Kidney (tissue), 14 donors: ENCODE measurements around the gene NFKBIA. TPM values are rescaled to one million over a fixed set of nuclear protein-coding genes. Genes with fewer than 3 reads are reported as not detected.

Experiments
- DNase-seq, 5 donors: peaks; one replicate each; pipeline ENCODE4 v3.0.0-alpha.2; 2013 to 2020
- FAIRE-seq: peaks from 2 replicates; lab custom pipeline; 2012; peaks lifted over from hg19 to GRCh38; lab: Jason Lieb, UNC
- H3K27ac ChIP-seq, 2 donors: one replicate each; pipeline ENCODE4 v1.7.0; 2013; ENCODE audit warnings: low read depth in 2 of 2, low read length in 2 of 2, inconsistent platforms in 1 of 2
- H3K27me3 ChIP-seq: one replicate; pipeline ENCODE4 v1.7.1; 2013; ENCODE audit warnings: low read length, inconsistent platforms; ENCODE audit not compliant: control insufficient read depth, insufficient read depth
- H3K36me3 ChIP-seq, 3 donors: one replicate each; pipeline versions ENCODE4 v1.7.0 to v1.7.1; 2013; ENCODE audit warnings: low read length in 3 of 3, control low read depth in 1 of 3, inconsistent platforms in 1 of 3; ENCODE audit not compliant: insufficient read depth in 3 of 3, control insufficient read depth in 2 of 3
- H3K4me1 ChIP-seq, 3 donors: one replicate each; pipeline versions ENCODE4 v1.7.0 to v1.7.1; 2013; ENCODE audit warnings: low read length in 3 of 3, inconsistent platforms in 1 of 3, low read depth in 1 of 3; ENCODE audit not compliant: control insufficient read depth in 2 of 3, insufficient read depth in 2 of 3
- H3K4me3 ChIP-seq, 3 donors: one replicate each; pipeline versions ENCODE4 v1.7.0 to v1.8.1; 2013; ENCODE audit warnings: low read length in 3 of 3, control low read depth in 1 of 3, inconsistent platforms in 1 of 3
- H3K9ac ChIP-seq, 3 donors: one replicate each; pipeline versions ENCODE4 v1.7.0 to v1.7.1; 2013; ENCODE audit warnings: low read length in 3 of 3, control low read depth in 1 of 3, inconsistent platforms in 1 of 3
- H3K9me3 ChIP-seq, 3 donors: one replicate each; pipeline versions ENCODE4 v1.7.0 to v1.7.1; 2013; ENCODE audit warnings: low read length in 3 of 3, control low read depth in 1 of 3, inconsistent platforms in 1 of 3; ENCODE audit not compliant: control insufficient read depth in 2 of 3, insufficient read depth in 1 of 3
- intact Hi-C: fragments of 100-400 bp; cut with DNase I; formaldehyde crosslinking; loops from one replicate; pipeline ENCODE4 v1.11.1; 2022
- polyA plus RNA-seq: library from polyadenylated mRNA; stranded (reverse); fragments of 350-450 nt; fragmentation: Illumina TruSeq; extraction: RNeasy Lipid Tissue Mini Kit (QIAGEN cat#74804); gene quantifications from one replicate; pipeline ENCODE4 v1.2.3, GENCODE V29; 2014; ENCODE audit warnings: low read depth, low replicate concordance; ENCODE audit not compliant: insufficient read depth
- total RNA-seq: library from RNA; stranded (reverse); fragmentation: NEBNext Ultra II Directional; extraction: Animal tissue kit (Norgen Biotek cat#: 25700); gene quantifications from one replicate; pipeline ENCODE4 v1.2.1, GENCODE V29; 2021
- TF ChIP-seq, protein P1 (sequence below): IDR thresholded peaks from 3 replicates; pipeline ENCODE4 v1.5.1; 2012; ENCODE audit warnings: mild to moderate bottlenecking, moderate library complexity, borderline replicate concordance; ENCODE audit not compliant: insufficient read depth; ENCODE audit errors: extremely low read depth
- donor health status: control.
- donor health status: control.
- donor health status: control.
- donor health status: control.
- donor health status: control.
- donor health status: DM: yes; HTN: yes; CAD: no.
- donor health status: Normal renal cell carcinoma (clear cell type).

The NFKBIA gene
- total and polyA plus RNA-seq, 2 donors from 2014 or later, result 131 to 171 TPM

DNA sequence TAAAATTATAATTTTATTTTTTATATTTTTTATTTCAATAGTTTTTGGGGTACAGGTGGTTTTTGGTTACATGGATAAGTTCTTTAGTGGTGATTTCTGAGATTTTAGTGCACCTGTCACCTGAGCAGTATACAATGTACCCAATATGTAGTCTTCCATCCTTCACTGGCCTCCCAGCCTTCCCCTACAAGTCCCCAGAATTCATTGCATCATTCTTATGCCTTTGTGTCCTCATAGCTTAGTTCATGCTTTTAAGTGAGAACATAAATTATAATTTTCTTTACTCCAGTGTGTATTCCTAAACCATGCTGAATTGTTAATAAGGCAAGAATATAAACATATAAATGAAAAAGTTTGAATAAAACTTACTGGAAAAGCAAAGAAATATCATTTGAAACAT, 19.1 kb upstream of the NFKBIA start:
- Histone ChIP-seq H3K36me3 (no peaks in the 10 kb centered on the region), H3K27me3 (no peaks in the 10 kb centered on the region), H3K9ac (no peak overlapping the region), H3K9me3 (peaks cover 0 to 5% (median 0%) of the 10 kb centered on the region in 3 donors), H3K4me1 (no peaks in the 10 kb centered on the region), H3K27ac (no peak overlapping the region), H3K4me3 (no peak overlapping the region)
- no peak for FAIRE-seq
- no peak for DNase-seq
- intact Hi-C loops, result no loop called here
- TF ChIP-seq, protein P1, sequence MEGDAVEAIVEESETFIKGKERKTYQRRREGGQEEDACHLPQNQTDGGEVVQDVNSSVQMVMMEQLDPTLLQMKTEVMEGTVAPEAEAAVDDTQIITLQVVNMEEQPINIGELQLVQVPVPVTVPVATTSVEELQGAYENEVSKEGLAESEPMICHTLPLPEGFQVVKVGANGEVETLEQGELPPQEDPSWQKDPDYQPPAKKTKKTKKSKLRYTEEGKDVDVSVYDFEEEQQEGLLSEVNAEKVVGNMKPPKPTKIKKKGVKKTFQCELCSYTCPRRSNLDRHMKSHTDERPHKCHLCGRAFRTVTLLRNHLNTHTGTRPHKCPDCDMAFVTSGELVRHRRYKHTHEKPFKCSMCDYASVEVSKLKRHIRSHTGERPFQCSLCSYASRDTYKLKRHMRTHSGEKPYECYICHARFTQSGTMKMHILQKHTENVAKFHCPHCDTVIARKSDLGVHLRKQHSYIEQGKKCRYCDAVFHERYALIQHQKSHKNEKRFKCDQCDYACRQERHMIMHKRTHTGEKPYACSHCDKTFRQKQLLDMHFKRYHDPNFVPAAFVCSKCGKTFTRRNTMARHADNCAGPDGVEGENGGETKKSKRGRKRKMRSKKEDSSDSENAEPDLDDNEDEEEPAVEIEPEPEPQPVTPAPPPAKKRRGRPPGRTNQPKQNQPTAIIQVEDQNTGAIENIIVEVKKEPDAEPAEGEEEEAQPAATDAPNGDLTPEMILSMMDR, result no peak

DNA sequence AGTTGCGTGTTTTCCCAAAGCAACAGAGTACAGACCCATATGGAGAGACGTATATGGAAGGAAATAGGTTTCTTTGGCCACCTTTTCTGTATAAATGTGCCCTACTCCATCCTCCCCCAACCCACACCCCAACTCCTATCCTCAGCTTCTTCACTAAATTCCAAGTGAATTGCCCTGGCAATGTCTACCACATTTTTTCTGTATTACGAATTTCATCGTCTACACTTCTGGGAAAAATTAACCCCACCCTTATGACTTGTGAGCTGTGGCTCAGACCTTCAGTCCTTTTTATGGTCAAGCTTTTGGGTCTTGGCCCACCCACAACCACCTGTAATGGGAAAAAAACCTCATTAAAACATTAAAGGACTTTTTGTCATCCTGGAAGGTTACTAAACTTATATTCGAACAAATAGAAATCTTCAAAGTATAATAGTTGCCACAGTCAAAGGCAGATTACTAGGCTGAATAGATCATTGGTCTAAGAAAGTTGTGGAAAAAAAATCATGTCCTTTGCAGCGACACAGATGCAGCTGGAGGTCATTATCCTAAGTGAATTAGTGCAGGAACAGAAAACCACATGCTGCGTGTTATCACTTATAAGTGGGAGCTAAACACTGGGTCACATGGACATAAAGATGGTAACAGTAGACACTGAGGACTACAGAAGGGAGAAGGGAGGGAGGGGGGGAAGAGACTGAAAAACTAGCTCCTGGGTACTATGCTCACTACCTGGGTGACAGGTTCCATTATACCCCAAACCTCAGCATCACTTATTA, 15.7 kb upstream of the NFKBIA start:
- intact Hi-C loops, result no loop called here
- no peaks in the 10 kb centered on the region for H3K36me3 ChIP-seq
- no peak overlapping the region for H3K9ac ChIP-seq
- no peak for FAIRE-seq
- H3K4me3 ChIP-seq, result no peak overlapping the region
- no peaks in the 10 kb centered on the region for H3K27me3 ChIP-seq
- no peak for DNase-seq
- TF ChIP-seq, protein P1, result no peak
- peaks cover 0 to 5% (median 0%) of the 10 kb centered on the region in 3 donors for H3K9me3 ChIP-seq
- no peaks in the 10 kb centered on the region for H3K4me1 ChIP-seq
- no peak overlapping the region for H3K27ac ChIP-seq

DNA sequence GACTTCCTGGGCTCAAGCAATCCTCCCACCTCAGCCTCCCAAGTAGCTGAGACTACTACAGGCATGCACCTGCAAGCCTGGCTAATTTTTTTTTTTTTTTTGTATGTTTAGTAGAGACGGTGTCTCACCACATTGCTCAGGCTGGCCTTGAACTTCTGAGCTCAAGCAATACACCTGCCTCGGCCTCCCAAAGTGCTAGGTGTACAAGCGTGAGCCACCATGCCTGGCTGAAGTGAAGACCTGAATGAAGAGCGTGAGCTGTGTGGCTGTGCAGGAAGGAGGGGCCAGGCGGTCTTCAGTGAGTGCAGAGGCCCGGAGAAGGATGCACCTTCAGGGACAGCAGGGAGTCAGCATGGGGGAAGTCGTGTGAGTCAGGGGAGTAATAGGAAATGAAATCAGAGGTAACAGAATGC, 14.9 kb upstream of the NFKBIA start:
- Histone ChIP-seq H3K4me3 (no peak overlapping the region), H3K4me1 (peaks cover 0 to 2% (median 0%) of the 10 kb centered on the region in 3 donors), H3K27me3 (no peaks in the 10 kb centered on the region), H3K36me3 (no peaks in the 10 kb centered on the region), H3K27ac (no peak overlapping the region), H3K9ac (no peak overlapping the region), H3K9me3 (peaks cover 0 to 5% (median 0%) of the 10 kb centered on the region in 3 donors)
- FAIRE-seq (no peak), DNase-seq (no peak)
- intact Hi-C loops, result loop anchor here (10.0 kb wide), 2 partner anchors 205 to 275 kb away; no protein-coding TSS in a partner anchor
- TF ChIP-seq, protein P1, result no peak
